Gastrocnemius medialis (tissue), 4 donors: ENCODE data around the gene ORC3.
"Not testable (repeated sequence)": the region's sequence is repeated elsewhere in the genome, so short reads cannot be mapped to it uniquely, and the experiment has no call there.

Experiments used
- POLR2A ChIP-seq, 2 donors: fragments of 450-650 bp; IDR thresholded peaks; one replicate each; pipeline ENCODE4 v1.6.1; 2017; ENCODE audit warnings: antibody characterized with exemption in 2 of 2, mild to moderate bottlenecking in 2 of 2, moderate library complexity in 2 of 2
- TF ChIP-seq, protein P1 (sequence below), 5 experiments: fragments of 450-650 bp in 3 of 5; fragments of 200-600 bp in 2 of 5; sonication (generic) in 2 of 5; IDR thresholded peaks in 4 of 5; conservative IDR thresholded peaks in 1 of 5; 1 replicate in 4 of 5; 2 replicates in 1 of 5; pipeline ENCODE4 v1.5.1; 2016 to 2019; ENCODE audit warnings: antibody characterized with exemption in 5 of 5, mild to moderate bottlenecking in 3 of 5, moderate library complexity in 3 of 5

- TF ChIP-seq, protein P1, sequence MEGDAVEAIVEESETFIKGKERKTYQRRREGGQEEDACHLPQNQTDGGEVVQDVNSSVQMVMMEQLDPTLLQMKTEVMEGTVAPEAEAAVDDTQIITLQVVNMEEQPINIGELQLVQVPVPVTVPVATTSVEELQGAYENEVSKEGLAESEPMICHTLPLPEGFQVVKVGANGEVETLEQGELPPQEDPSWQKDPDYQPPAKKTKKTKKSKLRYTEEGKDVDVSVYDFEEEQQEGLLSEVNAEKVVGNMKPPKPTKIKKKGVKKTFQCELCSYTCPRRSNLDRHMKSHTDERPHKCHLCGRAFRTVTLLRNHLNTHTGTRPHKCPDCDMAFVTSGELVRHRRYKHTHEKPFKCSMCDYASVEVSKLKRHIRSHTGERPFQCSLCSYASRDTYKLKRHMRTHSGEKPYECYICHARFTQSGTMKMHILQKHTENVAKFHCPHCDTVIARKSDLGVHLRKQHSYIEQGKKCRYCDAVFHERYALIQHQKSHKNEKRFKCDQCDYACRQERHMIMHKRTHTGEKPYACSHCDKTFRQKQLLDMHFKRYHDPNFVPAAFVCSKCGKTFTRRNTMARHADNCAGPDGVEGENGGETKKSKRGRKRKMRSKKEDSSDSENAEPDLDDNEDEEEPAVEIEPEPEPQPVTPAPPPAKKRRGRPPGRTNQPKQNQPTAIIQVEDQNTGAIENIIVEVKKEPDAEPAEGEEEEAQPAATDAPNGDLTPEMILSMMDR (IDR thresholded peaks at IDR 0.05 in 4 of 5, conservative IDR thresholded peaks at IDR 0.05 in 1 of 5): not testable (repeated sequence)
- not testable (repeated sequence) for TF ChIP-seq POLR2A (IDR thresholded peaks at IDR 0.05)
Measured at GRCh38 chr6:87687893-87688292, 98.0 kb downstream of the ORC3 start.
